ENCODE results near the gene KCNA2. TPM values are rescaled to one million over a fixed set of nuclear protein-coding genes. Genes with fewer than 3 reads are reported as not detected.

The KCNA2 gene
- total and polyA plus RNA-seq, 7 donors = 0.05 to 1.1 (median 0.40) TPM

DNA sequence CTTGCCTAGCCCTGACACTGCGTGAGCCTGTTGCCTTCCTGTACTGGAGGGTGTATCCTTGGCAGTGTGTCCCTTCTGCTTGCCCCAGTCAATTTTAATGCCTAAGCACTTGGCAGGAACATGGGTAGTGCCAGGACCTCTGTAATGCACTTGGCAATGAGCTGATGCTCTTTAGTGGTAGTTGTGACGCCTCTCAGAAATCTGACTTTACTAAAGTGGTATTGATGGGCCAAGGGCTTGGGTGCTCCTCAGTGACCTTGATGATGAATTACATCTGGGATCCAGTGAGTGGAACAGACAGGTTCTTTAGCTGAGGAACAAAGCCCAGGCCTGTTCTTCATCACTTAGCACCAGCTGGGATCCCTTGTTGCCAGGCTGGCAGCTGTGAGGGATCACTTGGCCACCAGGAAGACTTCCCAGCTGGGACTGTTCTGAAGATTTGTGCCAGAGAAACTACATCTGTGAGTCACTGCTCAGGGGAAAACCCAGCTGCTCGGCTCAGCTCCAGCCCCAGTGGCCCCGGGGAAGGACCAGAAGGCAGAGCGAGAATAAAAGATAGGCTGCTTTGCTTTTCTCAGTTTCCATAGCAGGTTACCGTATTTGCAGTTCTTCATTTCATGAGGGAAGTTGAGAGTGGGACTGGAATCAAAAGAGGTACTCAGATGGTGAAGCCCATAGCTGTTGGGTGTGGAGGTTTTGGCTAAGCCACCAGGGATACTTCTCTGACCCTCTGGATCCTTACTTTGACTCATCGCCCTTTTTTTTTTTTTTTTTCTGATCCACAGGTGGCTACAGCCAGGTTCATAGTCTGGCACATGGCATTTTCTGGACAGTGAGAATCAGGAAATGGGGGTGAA lies 28.5 kb upstream of the KCNA2 start:
- Histone ChIP-seq H3K9me3 (no peaks in the 10 kb centered on the region), H3K4me3 (no peak overlapping the region), H3K27ac (no peak overlapping the region), H3K4me1 (no peaks in the 10 kb centered on the region), H3K27me3 (ENCODE audit: insufficient read depth in 3 of 3, low read length in 2 of 3) (no peaks in the 10 kb centered on the region), H3K36me3 (ENCODE audit: insufficient read depth in 1 of 2, low read depth in 1 of 2) (no peaks in the 10 kb centered on the region)
- 15 to 22% (median 18%) methylated on average over 7 of the region's 7 CpGs for WGBS, 3 donors
- TF ChIP-seq, protein P1, sequence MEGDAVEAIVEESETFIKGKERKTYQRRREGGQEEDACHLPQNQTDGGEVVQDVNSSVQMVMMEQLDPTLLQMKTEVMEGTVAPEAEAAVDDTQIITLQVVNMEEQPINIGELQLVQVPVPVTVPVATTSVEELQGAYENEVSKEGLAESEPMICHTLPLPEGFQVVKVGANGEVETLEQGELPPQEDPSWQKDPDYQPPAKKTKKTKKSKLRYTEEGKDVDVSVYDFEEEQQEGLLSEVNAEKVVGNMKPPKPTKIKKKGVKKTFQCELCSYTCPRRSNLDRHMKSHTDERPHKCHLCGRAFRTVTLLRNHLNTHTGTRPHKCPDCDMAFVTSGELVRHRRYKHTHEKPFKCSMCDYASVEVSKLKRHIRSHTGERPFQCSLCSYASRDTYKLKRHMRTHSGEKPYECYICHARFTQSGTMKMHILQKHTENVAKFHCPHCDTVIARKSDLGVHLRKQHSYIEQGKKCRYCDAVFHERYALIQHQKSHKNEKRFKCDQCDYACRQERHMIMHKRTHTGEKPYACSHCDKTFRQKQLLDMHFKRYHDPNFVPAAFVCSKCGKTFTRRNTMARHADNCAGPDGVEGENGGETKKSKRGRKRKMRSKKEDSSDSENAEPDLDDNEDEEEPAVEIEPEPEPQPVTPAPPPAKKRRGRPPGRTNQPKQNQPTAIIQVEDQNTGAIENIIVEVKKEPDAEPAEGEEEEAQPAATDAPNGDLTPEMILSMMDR (IDR thresholded peaks at IDR 0.05) = no peak
- ATAC-seq (peak; percentile 86 to 90 (median 88)), DNase-seq (peak; percentile 74 to 88)
- intact Hi-C loops (cut with DNase I) = loop anchor here in 1 of 2 donors (5.0 kb wide), 1 partner anchor 133 kb away; no protein-coding TSS in a partner anchor

DNA sequence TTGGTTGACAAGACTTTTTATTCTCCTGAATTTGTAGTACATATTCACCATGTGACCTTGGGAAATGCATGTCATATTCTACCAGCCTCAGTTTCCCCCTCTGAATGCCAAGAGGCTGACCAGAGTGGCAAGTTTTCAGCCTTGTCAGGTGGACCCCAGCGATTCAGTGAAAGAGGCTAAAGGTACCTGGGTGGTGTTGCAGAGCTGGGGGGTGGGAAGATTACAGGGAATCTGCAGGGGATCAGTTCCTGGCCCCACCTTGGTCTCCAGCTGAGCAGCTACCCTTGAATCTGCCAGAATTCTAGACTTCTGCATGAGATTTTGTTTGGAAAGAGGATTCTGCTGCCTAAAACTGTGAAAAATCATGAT lies 27.9 kb upstream of the KCNA2 start:
- H3K27ac ChIP-seq = no peak overlapping the region
- H3K36me3 ChIP-seq (ENCODE audit: insufficient read depth in 1 of 2, low read depth in 1 of 2) = no peaks in the 10 kb centered on the region
- 27 to 61% (median 37%) methylated on average over 1 of the region's 1 CpG for WGBS, 3 donors
- DNase-seq = no peak
- intact Hi-C loops (cut with DNase I) = loop anchor here in 1 of 2 donors (5.0 kb wide), 1 partner anchor 133 kb away; no protein-coding TSS in a partner anchor
- H3K4me1 ChIP-seq = no peaks in the 10 kb centered on the region
- TF ChIP-seq, protein P1 (IDR thresholded peaks at IDR 0.05) = no peak
- no peaks in the 10 kb centered on the region for H3K27me3 ChIP-seq (ENCODE audit: insufficient read depth in 3 of 3, low read length in 2 of 3)
- ATAC-seq = no peak
- no peaks in the 10 kb centered on the region for H3K9me3 ChIP-seq
- H3K4me3 ChIP-seq = no peak overlapping the region

DNA sequence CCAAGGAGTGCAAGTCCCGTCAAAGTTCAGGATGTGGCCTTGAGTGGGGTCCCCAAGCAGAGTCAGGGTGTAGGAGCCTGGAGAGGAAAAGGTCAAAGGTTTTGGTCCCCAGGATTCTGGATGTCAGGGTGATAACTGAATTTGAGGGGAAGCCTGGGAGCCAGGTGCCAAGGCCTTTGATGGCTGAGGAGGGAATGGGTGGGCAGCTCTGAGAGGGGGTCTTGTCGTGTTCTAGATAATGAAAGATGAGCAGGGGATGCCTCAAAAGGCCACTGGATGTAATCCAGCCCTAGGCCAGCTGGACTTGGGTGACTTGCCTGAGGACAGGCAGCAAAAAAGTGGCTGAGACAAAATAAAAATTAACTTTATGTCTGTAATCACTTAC lies 27.5 kb upstream of the KCNA2 start:
- intact Hi-C loops (cut with DNase I) = loop anchor here in 1 of 2 donors (5.0 kb wide), 1 partner anchor 134 kb away; no protein-coding TSS in a partner anchor
- DNase-seq (no peak), ATAC-seq (no peak)
- TF ChIP-seq, protein P1 (IDR thresholded peaks at IDR 0.05) = no peak
- Histone ChIP-seq H3K9me3 (no peaks in the 10 kb centered on the region), H3K27me3 (ENCODE audit: insufficient read depth in 3 of 3, low read length in 2 of 3) (no peaks in the 10 kb centered on the region), H3K27ac (no peak overlapping the region), H3K4me3 (no peak overlapping the region), H3K4me1 (no peaks in the 10 kb centered on the region), H3K36me3 (ENCODE audit: insufficient read depth in 1 of 2, low read depth in 1 of 2) (no peaks in the 10 kb centered on the region)
- 54 to 66% (median 63%) methylated on average over 2 of the region's 2 CpGs for WGBS, 3 donors

DNA sequence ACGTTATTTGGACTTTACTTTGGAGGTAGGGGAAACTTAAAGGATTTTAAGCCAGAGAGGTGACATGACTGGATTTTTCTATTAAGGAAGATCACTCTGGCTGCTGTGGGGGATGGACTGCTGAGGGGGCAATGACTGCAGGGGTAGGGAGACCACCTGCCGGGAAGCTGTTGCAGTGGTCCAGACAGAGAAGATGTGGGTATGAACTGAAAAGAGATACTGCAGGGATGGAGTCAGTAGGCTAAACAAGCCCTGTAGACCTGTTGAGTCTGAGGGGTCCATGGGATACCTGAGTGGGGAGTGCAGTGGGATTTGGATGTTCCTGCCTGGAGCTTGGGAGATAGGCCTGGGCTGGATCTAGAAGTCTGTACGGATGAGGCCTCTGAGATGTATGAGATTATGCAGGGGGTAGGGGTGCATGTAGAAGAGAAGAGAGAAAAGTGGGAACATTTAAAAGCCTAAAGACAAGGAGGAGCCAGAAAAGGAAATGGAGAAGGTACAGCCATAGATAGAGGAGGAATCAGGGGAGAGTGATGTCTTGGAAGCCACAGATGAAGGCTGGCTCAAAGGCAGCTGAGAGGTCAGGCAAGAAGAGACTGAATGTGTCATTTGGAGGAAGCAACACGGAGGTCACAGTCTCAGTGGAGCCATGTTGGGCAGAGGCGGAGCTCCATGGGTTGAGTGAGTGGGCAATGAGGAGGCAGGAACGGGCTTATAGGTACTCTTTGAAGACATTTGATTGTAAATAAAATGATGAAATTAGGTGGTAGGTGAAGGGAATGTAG lies 25.9 kb upstream of the KCNA2 start:
- TF ChIP-seq, protein P1 (IDR thresholded peaks at IDR 0.05) = no peak
- no peak for ATAC-seq
- Histone ChIP-seq H3K4me1 (no peaks in the 10 kb centered on the region), H3K36me3 (ENCODE audit: insufficient read depth in 1 of 2, low read depth in 1 of 2) (no peaks in the 10 kb centered on the region), H3K9me3 (no peaks in the 10 kb centered on the region), H3K27ac (no peak overlapping the region), H3K27me3 (ENCODE audit: insufficient read depth in 3 of 3, low read length in 2 of 3) (no peaks in the 10 kb centered on the region), H3K4me3 (no peak overlapping the region)
- 89 to 93% (median 93%) methylated on average over 6 of the region's 6 CpGs for WGBS, 3 donors
- DNase-seq = no peak
- intact Hi-C loops (cut with DNase I) = loop anchor here (2.0 to 5.0 kb wide), 2 partner anchors 135 to 151 kb away; no protein-coding TSS in a partner anchor

Measured in psoas muscle (tissue), 8 donors.